NCI-H187 treated with DMSO at 0.1 percent for 48 hours (cell line): ENCODE measurements around the gene TRRAP.

Experiments used
- DNase-seq: peaks from one replicate; lab custom pipeline; 2025; lab: John Stamatoyannopoulos, UW

TRRAP gene

GRCh38 chr7:99061001-99061776, 182.9 kb downstream of the TRRAP start:
- no peak for DNase-seq
